GM19467 (cell line): ENCODE measurements around the gene CAPZB.

ENCODE experiments used
- ATAC-seq: cut with Tn5 transposase; IDR thresholded peaks from one replicate; pipeline ENCODE4 v1.9.1; 2021; ENCODE audit warnings: mild to moderate bottlenecking, moderate library complexity; ENCODE audit not compliant: unreplicated experiment

Gene CAPZB

GRCh38 chr1:19353596-19353995 lies 131.7 kb downstream of the CAPZB start:
- no peak for ATAC-seq

- ATAC-seq: no peak
Measured at GRCh38 chr1:19352839-19353238, 132.5 kb downstream of the CAPZB start.

DNA sequence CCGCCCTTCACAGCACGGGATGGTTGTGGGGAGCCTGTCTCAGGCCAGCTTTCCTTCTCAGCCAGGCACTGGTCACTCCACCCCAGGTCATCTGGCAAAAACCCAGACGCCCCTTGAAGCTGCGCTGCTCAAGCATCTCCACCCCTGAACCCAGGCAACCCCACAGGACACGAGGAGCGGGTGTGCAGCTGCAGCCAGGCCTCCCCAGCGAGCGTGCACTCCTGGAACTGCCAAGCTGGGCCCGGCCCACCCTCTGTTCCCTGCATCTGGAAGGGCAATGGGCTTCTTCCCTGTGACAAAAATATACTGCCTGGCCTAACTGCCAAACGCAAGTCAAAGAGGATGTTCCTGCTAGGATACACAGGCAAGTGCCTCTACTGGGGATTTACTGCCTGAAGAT lies 133.5 kb downstream of the CAPZB start:
- no peak for ATAC-seq

DNA sequence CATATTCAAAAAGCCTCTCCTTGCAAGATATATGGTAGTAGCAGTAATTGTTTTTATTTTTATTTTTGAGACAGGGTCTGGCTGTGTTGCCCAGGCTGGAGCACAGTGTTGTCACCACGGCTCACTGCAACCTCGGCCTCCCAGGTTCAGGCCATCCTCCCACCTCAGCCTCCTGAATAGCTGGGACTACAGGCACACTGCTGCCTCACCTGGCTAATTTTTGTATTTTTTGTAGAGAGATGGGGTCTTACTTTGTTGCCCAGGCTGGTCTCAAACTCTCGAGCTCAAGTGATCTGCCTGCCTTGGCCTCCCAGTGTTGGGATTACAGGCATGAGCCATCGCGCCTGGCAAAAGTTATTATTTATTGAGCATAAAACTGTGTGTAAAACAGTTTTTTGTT lies 134.8 kb downstream of the CAPZB start:
- ATAC-seq: no peak

- no peak for ATAC-seq
Measured at GRCh38 chr1:19349999-19350398, 135.3 kb downstream of the CAPZB start.

- no peak for ATAC-seq
Measured at GRCh38 chr1:19348441-19349198, 136.7 kb downstream of the CAPZB start.

GRCh38 chr1:19347533-19348172 lies 137.7 kb downstream of the CAPZB start:
- ATAC-seq: no peak

DNA sequence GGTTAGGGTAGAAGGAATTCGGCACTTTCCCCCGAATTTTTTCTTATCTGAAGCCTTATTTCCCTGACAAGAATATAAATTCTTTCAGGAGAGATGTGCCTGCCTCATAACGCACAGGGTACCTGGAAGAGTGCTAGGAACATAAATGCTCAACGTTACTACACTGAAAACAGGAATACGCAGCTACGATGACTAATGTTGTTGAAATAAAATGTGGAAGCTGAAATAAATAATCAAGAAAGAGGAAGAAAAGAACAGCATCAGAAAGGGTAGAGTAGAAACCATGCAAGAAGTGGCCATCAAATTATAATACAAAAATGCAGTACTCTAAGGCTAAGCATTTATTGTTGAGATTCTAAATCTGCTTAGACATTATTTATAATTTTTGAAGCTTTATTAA lies 139.3 kb downstream of the CAPZB start:
- no peak for ATAC-seq

GRCh38 chr1:19345391-19345790 lies 139.9 kb downstream of the CAPZB start:
- no peak for ATAC-seq

DNA sequence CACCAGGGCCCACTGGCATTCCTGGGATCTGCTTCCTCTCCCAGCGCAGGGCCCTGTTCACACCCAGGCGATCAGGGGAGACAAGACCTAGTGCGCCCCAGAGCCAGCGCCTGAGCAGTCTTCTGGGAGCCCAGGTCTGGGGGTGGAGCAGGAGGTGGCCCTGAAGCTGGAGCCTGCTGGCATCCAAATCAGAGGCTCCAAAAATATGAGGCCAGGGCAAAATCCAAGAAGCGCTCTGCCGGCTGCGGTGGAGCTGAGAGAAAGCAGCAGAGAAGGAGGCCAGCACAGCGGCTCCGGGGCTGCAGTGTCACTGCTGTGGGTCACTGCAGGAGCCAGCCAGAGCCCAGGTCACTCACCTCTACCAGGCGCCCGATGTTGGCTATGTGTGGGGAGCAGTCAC lies 140.5 kb downstream of the CAPZB start:
- ATAC-seq: no peak

DNA sequence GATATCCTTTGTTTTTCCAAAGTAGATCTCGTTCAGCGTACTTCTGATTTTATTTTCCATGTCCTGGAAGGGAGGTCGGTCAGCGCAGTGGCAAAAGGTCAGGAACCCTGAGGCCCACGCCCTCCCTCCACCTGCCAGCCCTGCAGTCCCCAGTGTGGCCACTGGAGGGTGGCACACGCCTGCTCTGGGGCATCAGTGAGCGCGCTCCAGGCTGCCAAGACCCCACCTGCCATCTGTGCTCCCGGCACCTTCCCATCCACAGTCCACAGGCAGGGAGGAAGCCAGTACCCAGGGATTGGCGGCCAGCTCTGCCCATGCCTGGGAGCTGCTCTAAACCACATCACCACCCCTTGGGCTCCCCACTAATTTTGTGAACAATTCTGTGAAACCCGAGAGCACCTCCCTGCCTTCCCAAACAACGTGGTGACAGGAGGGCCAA lies 140.9 kb downstream of the CAPZB start:
- ATAC-seq: no peak

DNA sequence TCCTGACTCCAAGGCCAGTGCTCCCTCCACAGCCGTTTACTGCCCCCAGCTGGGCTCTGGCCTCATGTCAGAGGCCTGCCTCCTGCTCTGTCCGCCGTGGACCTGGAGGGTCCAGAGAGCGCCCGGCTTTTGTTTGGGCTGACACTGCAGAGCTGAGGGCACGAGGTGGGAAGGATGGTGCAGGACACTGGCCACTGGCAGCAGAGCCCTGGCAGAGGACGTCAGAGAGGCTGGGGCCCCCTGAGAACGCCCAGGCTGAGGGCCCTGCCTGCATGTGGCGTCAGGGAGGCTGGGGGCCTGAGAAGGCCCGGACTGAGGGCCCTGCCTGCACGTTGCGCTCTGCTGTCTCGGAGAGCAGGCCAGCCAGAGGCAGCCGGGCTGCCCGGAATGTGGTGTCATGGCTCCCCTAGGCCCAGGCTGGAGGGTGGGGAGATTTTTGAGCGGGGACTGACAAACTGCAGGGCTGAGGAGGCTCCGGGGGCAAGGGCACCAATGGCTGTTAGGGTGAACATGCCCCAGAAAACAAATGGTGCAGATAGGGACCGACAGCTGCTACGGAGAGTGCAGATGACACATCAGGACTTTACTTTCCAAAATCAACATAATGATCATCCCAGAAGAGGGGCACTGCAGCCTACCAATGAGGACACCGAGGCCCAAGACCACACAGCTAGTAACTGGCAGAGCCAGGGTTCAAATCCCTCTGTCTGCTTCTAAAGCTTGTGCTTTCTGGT lies 141.6 kb downstream of the CAPZB start:
- no peak for ATAC-seq

DNA sequence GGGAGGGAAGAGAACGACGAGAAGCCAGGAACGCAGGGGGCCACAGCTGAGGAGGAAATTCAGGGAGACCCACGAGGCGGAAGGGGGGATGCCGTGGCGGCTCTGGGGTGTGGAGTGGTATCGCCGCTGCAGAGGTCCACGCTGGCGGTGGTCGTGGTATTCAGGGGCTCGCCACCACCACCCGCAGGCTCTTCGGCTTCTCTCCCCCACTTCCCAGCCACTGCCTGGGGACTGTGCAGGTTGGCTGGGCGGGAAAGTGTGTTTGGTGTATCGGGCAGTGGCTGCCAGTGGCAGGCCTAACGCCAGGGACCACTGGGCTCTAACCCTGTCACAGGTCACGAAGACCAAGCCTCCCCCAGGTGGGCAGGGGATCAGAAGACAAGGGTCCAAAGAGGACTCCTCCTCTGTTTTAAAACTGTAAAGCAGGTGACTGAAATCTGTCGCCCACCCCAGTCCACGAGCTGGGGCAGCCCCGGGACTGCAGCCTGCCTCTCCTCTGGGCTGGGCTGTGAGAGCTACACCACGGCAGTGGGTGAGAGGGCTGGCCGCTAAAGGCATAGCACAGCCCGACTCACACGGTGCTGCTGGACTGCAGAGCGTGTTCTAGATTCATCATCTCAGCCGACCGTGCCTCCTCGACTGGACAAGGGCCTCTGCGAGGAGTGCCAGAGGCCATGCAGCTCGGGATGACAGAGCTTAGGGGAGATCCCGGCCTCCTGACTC lies 142.3 kb downstream of the CAPZB start:
- no peak for ATAC-seq

- no peak for ATAC-seq
Measured at GRCh38 chr1:19342062-19342750, 143.1 kb downstream of the CAPZB start.

- no peak for ATAC-seq
Measured at GRCh38 chr1:19341201-19342061, 143.9 kb downstream of the CAPZB start.

- ATAC-seq: no peak
Measured at GRCh38 chr1:19340387-19340937, 144.9 kb downstream of the CAPZB start.

GRCh38 chr1:19339214-19339861 lies 146.0 kb downstream of the CAPZB start:
- ATAC-seq: no peak

DNA sequence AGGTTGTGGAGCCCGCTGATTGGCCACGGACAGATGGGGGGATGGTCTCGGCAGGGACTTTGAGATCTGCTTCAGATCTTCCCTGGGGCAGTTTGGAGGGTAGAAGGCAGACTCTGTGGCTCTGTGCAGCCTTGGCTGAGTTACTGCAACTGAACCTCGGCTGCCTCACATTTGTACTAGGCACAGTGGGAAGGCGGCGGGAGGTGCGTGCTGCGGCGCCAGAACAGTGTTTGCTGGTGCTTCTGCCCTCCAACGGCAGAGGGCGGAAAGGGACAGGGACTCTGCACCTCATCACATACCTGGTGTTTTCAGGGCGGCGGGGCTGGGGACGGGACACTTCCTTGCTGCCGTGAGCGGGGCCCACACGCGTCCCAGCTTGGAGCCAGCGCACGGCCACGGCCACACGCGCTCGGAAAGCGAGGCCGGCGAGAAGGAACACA lies 147.0 kb downstream of the CAPZB start:
- no peak for ATAC-seq

GRCh38 chr1:19337289-19337688 lies 148.1 kb downstream of the CAPZB start:
- ATAC-seq: no peak
